HepG2 (cell line): ENCODE data around the gene CNNM2. TPM values are rescaled to one million over a fixed set of nuclear protein-coding genes. Genes with fewer than 3 reads are reported as not detected.

Source experiments
- FOXK1 ChIP-seq: sonication (generic); formaldehyde crosslinking; IDR thresholded peaks from 2 replicates; pipeline ENCODE4 v1.4.0; 2020; ENCODE audit warnings: low read depth, missing genetic modification reagents, borderline replicate concordance
- HNF4A ChIP-seq: sonication (generic); formaldehyde crosslinking; IDR thresholded peaks from 2 replicates; pipeline ENCODE4 v1.4.0; 2020; ENCODE audit warnings: missing genetic modification reagents
- SMC3 ChIP-seq: IDR thresholded peaks from 2 replicates; pipeline ENCODE4 v1.6.1; 2011; ENCODE audit warnings: low read length, improper control_type of control experiment
- SMYD3 ChIP-seq: sonication (generic); formaldehyde crosslinking; IDR thresholded peaks from 2 replicates; pipeline ENCODE4 v1.8.1; 2023; ENCODE audit warnings: mild to moderate bottlenecking, missing genetic modification reagents
- TSC22D2 ChIP-seq: sonication (generic); formaldehyde crosslinking; IDR thresholded peaks from 2 replicates; pipeline ENCODE4 v1.5.1; 2020; ENCODE audit warnings: missing genetic modification reagents, mild to moderate bottlenecking, borderline replicate concordance
- ZBTB33 ChIP-seq: sonication (generic); formaldehyde crosslinking; IDR thresholded peaks from 2 replicates; pipeline ENCODE4 v1.4.0; 2020; ENCODE audit warnings: missing genetic modification reagents
- ZNF142 ChIP-seq: sonication (generic); formaldehyde crosslinking; IDR thresholded peaks from 2 replicates; pipeline ENCODE4 v1.4.0; 2020; ENCODE audit warnings: missing genetic modification reagents
- ZNF556 ChIP-seq: sonication (generic); formaldehyde crosslinking; IDR thresholded peaks from 2 replicates; pipeline ENCODE4 v1.4.0; 2020; ENCODE audit warnings: mild to moderate bottlenecking, missing genetic modification reagents, borderline replicate concordance
- polyA plus RNA-seq, 8 experiments: library from polyadenylated mRNA; depleted of rRNA in 3 of 8; stranded (reverse) in 7 of 8; unstranded in 1 of 8; fragments of >200 nt; fragmentation: Illumina TruSeq in 4 of 8; extraction: Trizol in 4 of 8; gene quantifications; 2 replicates each; pipeline versions ENCODE4 v1.2.1 to v1.2.3, GENCODE V29; 2011 to 2016; ENCODE audit warnings: low read depth in 4 of 8, missing spikeins in 1 of 8, mixed read lengths in 1 of 8; ENCODE audit not compliant: insufficient read depth in 1 of 8
- total RNA-seq, 5 experiments: library from RNA; depleted of rRNA; stranded (reverse); fragments of >200 nt; fragmentation: Illumina TruSeq; extraction: Trizol; gene quantifications; 2 replicates each; pipeline ENCODE4 v1.2.3, GENCODE V29; 2016; ENCODE audit warnings: low read depth in 1 of 5

CNNM2 gene
- total and polyA plus RNA-seq, 2 of the 13 experiments (the other 11 are each of a cell fraction or from before 2014, with no cell fraction given): 7.1 to 9.0 TPM

GRCh38 chr10:102917314-102917961 lies 656 bp upstream of the CNNM2 start (continued):
- TF ChIP-seq ZBTB33 (CRISPR knock-in tag) (peak; percentile 47; the same call in 1 of the 2 replicates), HNF4A (no peak), ZNF142 (0 out of 2 replicates have a peak, but pooled peaks have one; percentile 12), SMYD3 (CRISPR knock-in tag) (no peak), ZNF556 (CRISPR knock-in tag) (no peak), SMC3 (peak; percentile 49; the same call in 1 of the 2 replicates), FOXK1 (CRISPR knock-in tag) (no peak), TSC22D2 (CRISPR knock-in tag) (0 out of 2 replicates have a peak, but pooled peaks have one; percentile 41)
